WTC11 (cell line): ENCODE measurements around the gene MAPK14. TPM values are rescaled to one million over a fixed set of nuclear protein-coding genes. Genes with fewer than 3 reads are reported as not detected.
A peak's percentile ranks its signal among the peaks of the same experiment; 100 is the strongest.

Experiments used
- ATAC-seq: fragments of 200-7000 bp; cut with Tn5 transposase; 2 replicates; pipeline ENCODE4 v1.10.0; 2021; ENCODE audit warnings: mild to moderate bottlenecking, moderate library complexity
- CTCF ChIA-PET: fragments of 300-600 bp; sonication (Branson Sonifier 250); formaldehyde crosslinking; loops from one replicate; lab custom pipeline; 2021; ENCODE audit warnings: antibody characterized with exemption; lab: Charles Lee
- POLR2A ChIA-PET: fragments of 350-600 bp; sonication (Branson Sonifier 250); formaldehyde crosslinking; loops from one replicate; lab custom pipeline; 2021; ENCODE audit warnings: antibody characterized with exemption; lab: Charles Lee
- DNase-seq: peaks from one replicate; pipeline ENCODE4 v3.0.0; 2021; ENCODE audit warnings: low spot score
- H3K27ac Mint-ChIP-seq: 2 replicates; pipeline ENCODE4 v1.8.0; 2021; ENCODE audit warnings: mixed read lengths
- H3K27me3 Mint-ChIP-seq: 2 replicates; pipeline ENCODE4 v1.8.0; 2021; ENCODE audit warnings: low read depth, mild to moderate bottlenecking, moderate library complexity, mixed read lengths
- H3K36me3 Mint-ChIP-seq: 2 replicates; pipeline ENCODE4 v1.8.0; 2021; ENCODE audit warnings: mixed read lengths
- H3K4me1 Mint-ChIP-seq: 2 replicates; pipeline ENCODE4 v1.8.0; 2022; ENCODE audit warnings: mixed read lengths
- H3K4me3 Mint-ChIP-seq: 2 replicates; pipeline ENCODE4 v1.8.0; 2021; ENCODE audit warnings: mild to moderate bottlenecking, moderate library complexity, mixed read lengths
- H3K9me3 Mint-ChIP-seq: 2 replicates; pipeline ENCODE4 v1.8.0; 2021; ENCODE audit warnings: mixed read lengths
- FOXP1 ChIP-seq: sonication (generic); formaldehyde crosslinking; IDR thresholded peaks from 2 replicates; pipeline ENCODE4 v1.8.0; 2022; ENCODE audit warnings: missing genetic modification reagents, mild to moderate bottlenecking, moderate library complexity, borderline replicate concordance
- GABPB1 ChIP-seq: sonication (generic); formaldehyde crosslinking; IDR thresholded peaks from 2 replicates; pipeline ENCODE4 v1.8.1; 2023; ENCODE audit warnings: mild to moderate bottlenecking, missing genetic modification reagents
- IRF2 ChIP-seq: sonication (generic); formaldehyde crosslinking; IDR thresholded peaks from 2 replicates; pipeline ENCODE4 v1.8.0; 2022; ENCODE audit warnings: low read depth, missing genetic modification reagents, borderline replicate concordance
- PRDM15 ChIP-seq: sonication (generic); formaldehyde crosslinking; IDR thresholded peaks from 2 replicates; pipeline ENCODE4 v1.8.0; 2022; ENCODE audit warnings: missing genetic modification reagents
- SOX15 ChIP-seq: fragments of 250-450 bp; sonication (Bioruptor Pico); IDR thresholded peaks from 2 replicates; pipeline ENCODE4 v1.9.0; 2021; ENCODE audit warnings: mild to moderate bottlenecking
- ZNF121 ChIP-seq: sonication (generic); formaldehyde crosslinking; IDR thresholded peaks from 2 replicates; pipeline ENCODE4 v1.8.0; 2023; ENCODE audit warnings: missing genetic modification reagents
- total RNA-seq: library from RNA; stranded (reverse); gene quantifications from 3 replicates; pipeline ENCODE4 v1.2.3, GENCODE V29; 2021
- TF ChIP-seq, protein P1 (sequence below): sonication (generic); formaldehyde crosslinking; IDR thresholded peaks from 2 replicates; pipeline ENCODE4 v1.8.0; 2022; ENCODE audit warnings: mild to moderate bottlenecking, missing genetic modification reagents
- TF ChIP-seq, protein P2 (sequence below): sonication (generic); formaldehyde crosslinking; IDR thresholded peaks from 2 replicates; pipeline ENCODE4 v1.8.1; 2022; ENCODE audit warnings: low read depth, missing genetic modification reagents, borderline replicate concordance
- TF ChIP-seq, protein P3 (sequence below): fragments of 250-450 bp; sonication (Bioruptor Pico); IDR thresholded peaks from 2 replicates; pipeline ENCODE4 v2.1.2; 2022; ENCODE audit warnings: mild to moderate bottlenecking, moderate library complexity

Gene MAPK14
- total RNA-seq, 1 experiment from 2014 or later, result 34.0 TPM

GRCh38 chr6:36028088-36028876 is 674 bp downstream of the MAPK14 start (continued):
- TF ChIP-seq, protein P1, sequence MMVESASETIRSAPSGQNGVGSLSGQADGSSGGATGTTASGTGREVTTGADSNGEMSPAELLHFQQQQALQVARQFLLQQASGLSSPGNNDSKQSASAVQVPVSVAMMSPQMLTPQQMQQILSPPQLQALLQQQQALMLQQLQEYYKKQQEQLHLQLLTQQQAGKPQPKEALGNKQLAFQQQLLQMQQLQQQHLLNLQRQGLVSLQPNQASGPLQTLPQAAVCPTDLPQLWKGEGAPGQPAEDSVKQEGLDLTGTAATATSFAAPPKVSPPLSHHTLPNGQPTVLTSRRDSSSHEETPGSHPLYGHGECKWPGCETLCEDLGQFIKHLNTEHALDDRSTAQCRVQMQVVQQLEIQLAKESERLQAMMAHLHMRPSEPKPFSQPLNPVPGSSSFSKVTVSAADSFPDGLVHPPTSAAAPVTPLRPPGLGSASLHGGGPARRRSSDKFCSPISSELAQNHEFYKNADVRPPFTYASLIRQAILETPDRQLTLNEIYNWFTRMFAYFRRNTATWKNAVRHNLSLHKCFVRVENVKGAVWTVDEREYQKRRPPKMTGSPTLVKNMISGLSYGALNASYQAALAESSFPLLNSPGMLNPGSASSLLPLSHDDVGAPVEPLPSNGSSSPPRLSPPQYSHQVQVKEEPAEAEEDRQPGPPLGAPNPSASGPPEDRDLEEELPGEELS, result 0 out of 2 replicates have a peak, but pooled peaks have one; percentile 50
- TF ChIP-seq SOX15, result no peak

- DNase-seq, result peak; percentile 34
- Mint-ChIP-seq H3K27ac (peak overlapping the region; percentile 71), H3K27me3 (peaks cover 9% of the 10 kb centered on the region; the same call in 1 of the 2 replicates), H3K36me3 (no peaks in the 10 kb centered on the region), H3K9me3 (no peaks in the 10 kb centered on the region), H3K4me3 (peak overlapping the region; percentile 98), H3K4me1 (peaks cover 53% of the 10 kb centered on the region)
- ChIA-PET CTCF (interaction anchor here (0.6 to 4.0 kb wide), 9 partner anchors 9 to 506 kb away, joined by 3 to 37 read pairs (median 4); no protein-coding TSS in a partner anchor), POLR2A (interaction anchor here (0.5 to 0.9 kb wide), 3 partner anchors 18 to 259 kb away, joined by 5 to 12 read pairs (median 6); no protein-coding TSS in a partner anchor)
- TF ChIP-seq, protein P2, sequence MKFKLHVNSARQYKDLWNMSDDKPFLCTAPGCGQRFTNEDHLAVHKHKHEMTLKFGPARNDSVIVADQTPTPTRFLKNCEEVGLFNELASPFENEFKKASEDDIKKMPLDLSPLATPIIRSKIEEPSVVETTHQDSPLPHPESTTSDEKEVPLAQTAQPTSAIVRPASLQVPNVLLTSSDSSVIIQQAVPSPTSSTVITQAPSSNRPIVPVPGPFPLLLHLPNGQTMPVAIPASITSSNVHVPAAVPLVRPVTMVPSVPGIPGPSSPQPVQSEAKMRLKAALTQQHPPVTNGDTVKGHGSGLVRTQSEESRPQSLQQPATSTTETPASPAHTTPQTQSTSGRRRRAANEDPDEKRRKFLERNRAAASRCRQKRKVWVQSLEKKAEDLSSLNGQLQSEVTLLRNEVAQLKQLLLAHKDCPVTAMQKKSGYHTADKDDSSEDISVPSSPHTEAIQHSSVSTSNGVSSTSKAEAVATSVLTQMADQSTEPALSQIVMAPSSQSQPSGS (CRISPR knock-in tag), result no peak
- TF ChIP-seq IRF2, result no peak
- no peak for TF ChIP-seq ZNF121
- TF ChIP-seq, protein P3, sequence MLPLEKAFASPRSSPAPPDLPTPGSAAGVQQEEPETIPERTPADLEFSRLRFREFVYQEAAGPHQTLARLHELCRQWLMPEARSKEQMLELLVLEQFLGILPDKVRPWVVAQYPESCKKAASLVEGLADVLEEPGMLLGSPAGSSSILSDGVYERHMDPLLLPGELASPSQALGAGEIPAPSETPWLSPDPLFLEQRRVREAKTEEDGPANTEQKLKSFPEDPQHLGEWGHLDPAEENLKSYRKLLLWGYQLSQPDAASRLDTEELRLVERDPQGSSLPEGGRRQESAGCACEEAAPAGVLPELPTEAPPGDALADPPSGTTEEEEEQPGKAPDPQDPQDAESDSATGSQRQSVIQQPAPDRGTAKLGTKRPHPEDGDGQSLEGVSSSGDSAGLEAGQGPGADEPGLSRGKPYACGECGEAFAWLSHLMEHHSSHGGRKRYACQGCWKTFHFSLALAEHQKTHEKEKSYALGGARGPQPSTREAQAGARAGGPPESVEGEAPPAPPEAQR (CRISPR knock-in tag), result no peak
- no peak for TF ChIP-seq PRDM15 (CRISPR knock-in tag)
- no peak for ATAC-seq
Observed at GRCh38 chr6:36028877-36029324, 1.3 kb downstream of the MAPK14 start.

GRCh38 chr6:36029464-36029863 is 1.9 kb downstream of the MAPK14 start:
- H3K9me3 Mint-ChIP-seq, result no peaks in the 10 kb centered on the region
- ChIA-PET CTCF (interaction anchor here (1.5 to 4.0 kb wide), 2 partner anchors 66 to 94 kb away, joined by 4 to 37 read pairs; no protein-coding TSS in a partner anchor), POLR2A (interaction anchor here (0.5 kb wide), 1 partner anchor 260 kb away, joined by 5 read pairs; no protein-coding TSS in a partner anchor)
- TF ChIP-seq GABPB1 (CRISPR knock-in tag), result peak; percentile 48; the same call in 1 of the 2 replicates
- TF ChIP-seq PRDM15 (CRISPR knock-in tag), result no peak
- no peak for TF ChIP-seq FOXP1 (CRISPR knock-in tag)
- ATAC-seq (no peak), DNase-seq (no peak)
- no peak overlapping the region for H3K27ac Mint-ChIP-seq
- H3K4me3 Mint-ChIP-seq, result peak overlapping the region; percentile 98
- H3K36me3 Mint-ChIP-seq, result no peaks in the 10 kb centered on the region
- H3K27me3 Mint-ChIP-seq, result peaks cover 7% of the 10 kb centered on the region; the same call in 1 of the 2 replicates
- H3K4me1 Mint-ChIP-seq, result peaks cover 56% of the 10 kb centered on the region
